Loucy (cell line): ENCODE measurements around the gene SDCCAG8.

Source experiments
- CTCF ChIP-seq: fragments of 200-600 bp; sonication (generic); conservative IDR thresholded peaks from 2 replicates; pipeline ENCODE4 v1.5.1; 2014; ENCODE audit warnings: mild to moderate bottlenecking, antibody characterized with exemption, low read length
- EZH2phosphoT487 ChIP-seq: fragments of 200-600 bp; IDR thresholded peaks from 2 replicates; pipeline ENCODE4 v1.6.1; 2018; ENCODE audit warnings: antibody characterized with exemption, mild to moderate bottlenecking, moderate library complexity, borderline replicate concordance

GRCh38 chr1:243335292-243335691, 79.5 kb downstream of the SDCCAG8 start:
- no peak for TF ChIP-seq CTCF
- TF ChIP-seq EZH2phosphoT487, result no peak
